GM18861 (cell line): Measurements from ENCODE around the gene PITX1.
"Not testable (repeated sequence)": the region's sequence is repeated elsewhere in the genome, so short reads cannot be mapped to it uniquely, and the experiment has no call there.

Experiments used
- ATAC-seq: cut with Tn5 transposase; IDR thresholded peaks from one replicate; pipeline ENCODE4 v1.9.1; 2021; ENCODE audit not compliant: unreplicated experiment

PITX1 gene

DNA sequence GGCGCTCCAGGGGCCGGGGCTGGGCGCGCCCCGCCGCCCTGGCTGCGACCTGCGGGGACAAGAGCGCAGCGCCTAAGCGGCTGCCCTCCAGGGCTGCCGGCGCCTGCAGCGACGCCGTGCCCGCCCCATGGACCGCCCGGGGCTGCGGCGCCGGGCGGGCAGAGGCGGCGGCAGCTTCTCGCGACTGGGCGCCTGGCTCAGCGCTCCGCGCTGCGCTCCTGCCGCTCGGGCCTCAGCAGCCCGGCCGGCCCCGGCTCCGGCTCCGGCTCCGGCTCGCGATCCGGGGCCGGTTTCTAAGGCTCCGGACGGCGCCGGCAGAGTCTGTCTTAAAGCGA, at the start of gene PITX1:
Gene PITX1, minus strand, starts transcription at position 328 of the 335 bp plus-strand sequence. CDS start 347 bp downstream, outside the sequence.
- no peak for ATAC-seq

DNA sequence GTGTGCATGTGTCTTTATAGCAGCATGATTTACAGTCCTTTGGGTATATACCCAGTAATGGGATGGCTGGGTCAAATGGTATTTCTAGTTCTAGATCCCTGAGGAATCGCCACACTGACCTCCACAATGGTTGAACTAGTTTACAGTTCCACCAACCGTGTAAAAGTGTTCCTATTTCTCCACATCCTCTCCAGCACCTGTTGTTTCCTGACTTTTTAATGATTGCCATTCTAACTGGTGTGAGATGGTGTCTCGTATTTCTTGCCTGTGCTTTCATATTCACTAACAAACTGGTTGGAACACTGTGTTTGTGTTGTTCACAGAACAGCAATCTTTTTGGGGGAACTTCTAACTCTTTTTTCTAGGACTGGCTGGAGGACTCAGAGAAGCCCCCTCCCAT, 49.3 kb upstream of the PITX1 start:
- ATAC-seq = not testable (repeated sequence)

DNA sequence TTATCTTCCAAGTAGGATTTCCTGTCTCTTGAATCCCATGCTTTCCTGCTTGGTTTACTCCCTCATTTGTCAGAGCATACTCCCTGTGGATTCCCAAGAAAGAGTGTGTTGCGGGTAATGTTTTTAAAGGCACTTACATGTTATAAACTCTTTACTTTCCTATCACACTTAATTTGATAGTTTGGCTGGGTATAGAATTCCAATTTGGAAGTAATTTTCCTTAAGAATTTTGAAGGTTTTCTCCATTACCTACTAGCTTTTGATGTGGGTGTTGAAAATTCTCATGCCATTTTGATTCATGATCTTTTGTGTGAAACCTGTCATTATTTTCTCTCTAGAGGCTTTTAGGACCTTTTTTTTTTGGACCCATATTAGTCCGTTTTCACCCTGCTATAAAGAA, 47.2 kb upstream of the PITX1 start:
- ATAC-seq = no peak

DNA sequence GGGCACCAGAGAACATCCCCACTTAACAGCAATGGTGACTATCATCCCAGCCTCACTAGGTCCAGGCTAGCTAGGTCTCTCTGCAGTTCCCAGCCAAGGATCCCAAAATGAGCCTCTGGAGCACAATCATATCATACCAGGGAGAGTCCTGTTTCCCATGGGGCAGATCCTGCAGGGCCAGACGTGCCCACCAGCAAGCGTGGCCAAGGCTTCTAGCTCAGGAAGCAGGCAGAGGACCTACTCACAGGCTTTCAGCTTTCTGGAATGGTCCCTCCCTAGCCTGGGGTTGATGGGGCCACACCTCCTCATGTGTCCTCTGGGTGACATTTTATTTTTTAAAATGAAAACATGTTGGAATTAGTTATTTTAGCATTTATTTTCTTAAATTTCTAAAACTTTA, 45.7 kb upstream of the PITX1 start:
- no peak for ATAC-seq

DNA sequence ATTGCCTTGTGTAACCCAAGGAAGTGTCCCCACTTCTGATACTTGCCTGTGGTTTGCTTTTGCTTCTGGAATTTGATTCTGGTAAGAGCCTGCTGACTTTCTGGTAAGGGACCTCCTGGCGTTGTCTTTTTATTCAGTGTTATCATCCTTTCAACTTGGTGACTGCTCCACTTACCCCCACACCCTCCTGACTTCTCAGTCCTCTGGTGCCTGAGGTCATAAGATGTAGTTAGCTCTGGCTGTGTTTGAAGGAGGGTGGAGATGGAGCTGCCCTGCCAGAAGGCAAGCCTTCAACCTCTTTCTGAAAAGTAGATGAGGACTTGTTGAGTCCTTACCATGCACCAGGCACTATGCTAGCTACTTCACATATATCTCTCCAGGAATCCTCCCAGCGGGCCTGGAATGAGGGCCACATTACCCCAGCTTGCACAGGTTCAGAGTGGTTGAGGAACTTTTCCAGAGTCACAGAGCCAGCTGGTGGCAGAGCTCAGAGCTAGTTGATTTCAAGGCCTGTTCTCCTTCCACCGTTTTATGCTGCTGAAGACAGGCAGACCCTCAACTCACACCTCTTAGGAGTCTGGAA, 45.2 kb upstream of the PITX1 start:
- ATAC-seq = no peak

DNA sequence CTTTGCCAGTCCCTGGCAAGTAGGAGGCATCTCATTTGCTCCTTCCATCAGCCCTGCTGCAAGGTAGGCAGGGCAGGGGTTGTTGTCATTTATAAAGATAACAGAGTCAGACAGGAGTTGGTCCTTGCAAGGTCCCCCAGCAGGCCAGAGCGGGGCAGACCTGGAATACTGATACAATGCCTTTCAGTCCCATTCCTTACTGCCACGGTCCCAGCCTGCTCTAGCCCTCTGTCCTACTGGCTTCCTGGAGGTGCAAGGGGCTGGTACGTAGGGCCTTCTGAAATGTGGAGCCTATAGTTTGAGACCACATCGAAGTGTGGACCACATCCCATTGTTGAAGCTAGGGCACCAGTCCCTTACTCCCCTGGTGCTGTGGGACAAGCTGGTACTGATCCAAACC, 42.8 kb upstream of the PITX1 start:
- ATAC-seq = no peak

DNA sequence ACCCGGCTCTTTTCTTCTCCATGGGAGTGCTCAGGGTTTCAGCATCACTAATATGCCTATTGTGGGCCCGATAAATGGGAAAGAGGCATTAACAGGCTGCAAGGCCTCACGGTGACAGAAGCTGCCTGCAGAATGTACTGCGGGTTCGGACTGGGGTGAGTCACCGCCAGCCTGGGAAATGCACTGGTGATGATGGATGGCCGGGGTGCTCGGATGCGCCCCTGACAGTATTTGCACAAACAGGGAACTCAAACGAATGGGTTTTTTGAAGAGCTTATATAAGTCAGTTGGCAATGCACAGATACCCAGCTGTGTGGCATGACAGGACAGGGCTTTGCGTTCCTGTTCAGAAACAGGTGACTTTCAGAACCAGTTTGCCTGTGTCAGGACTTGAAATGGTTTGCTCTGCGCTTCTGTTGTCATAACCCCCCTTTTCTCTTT, 42.0 kb upstream of the PITX1 start:
- no peak for ATAC-seq

DNA sequence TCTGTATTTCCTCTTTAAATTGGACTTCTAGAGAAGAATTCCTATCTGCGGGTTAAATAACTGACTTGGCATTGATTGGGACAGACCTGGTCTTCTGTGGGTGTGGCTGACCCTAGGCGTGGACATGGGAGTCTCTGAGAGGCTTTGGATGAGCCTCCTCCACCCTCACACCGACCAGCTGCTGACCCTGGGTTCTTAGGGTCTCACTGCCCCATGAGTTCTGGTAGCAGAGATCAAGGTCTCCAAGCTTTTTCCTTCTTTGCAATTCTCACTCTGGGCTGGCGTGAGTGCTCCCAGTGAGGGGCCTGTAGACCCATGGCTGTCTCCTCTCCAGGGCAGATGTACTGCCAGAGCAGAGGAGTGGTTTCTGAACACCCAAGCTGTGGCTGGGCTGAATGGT, 41.6 kb upstream of the PITX1 start:
- ATAC-seq = no peak

DNA sequence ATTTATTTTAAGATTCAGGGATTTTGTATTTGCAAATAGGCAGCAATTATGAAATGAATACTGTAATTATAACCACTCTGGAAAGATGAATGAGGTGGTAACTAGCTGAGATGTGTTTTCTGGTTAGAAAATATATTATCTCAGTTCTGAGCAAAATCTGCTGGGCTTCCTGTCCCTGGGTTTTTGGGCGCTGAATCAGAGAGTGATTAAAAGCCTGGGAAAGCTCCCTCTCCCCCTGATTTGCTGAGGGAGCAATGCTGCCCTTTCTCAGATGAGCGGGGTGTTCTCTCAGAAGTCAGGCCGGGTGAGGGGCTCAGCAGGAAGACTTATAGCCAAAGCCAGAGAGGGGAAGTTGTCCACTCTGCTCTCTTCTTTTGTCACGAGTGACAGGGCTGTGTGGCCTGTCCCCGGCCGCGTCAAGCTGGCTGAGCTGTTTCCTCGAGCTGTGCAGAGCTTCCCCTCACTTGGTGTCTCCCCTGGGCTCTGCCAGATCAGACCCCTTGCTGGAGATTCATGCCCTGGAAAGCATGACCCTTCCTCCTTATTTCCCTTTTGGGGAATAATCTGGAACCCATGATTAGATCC, 39.8 kb upstream of the PITX1 start:
- no peak for ATAC-seq

DNA sequence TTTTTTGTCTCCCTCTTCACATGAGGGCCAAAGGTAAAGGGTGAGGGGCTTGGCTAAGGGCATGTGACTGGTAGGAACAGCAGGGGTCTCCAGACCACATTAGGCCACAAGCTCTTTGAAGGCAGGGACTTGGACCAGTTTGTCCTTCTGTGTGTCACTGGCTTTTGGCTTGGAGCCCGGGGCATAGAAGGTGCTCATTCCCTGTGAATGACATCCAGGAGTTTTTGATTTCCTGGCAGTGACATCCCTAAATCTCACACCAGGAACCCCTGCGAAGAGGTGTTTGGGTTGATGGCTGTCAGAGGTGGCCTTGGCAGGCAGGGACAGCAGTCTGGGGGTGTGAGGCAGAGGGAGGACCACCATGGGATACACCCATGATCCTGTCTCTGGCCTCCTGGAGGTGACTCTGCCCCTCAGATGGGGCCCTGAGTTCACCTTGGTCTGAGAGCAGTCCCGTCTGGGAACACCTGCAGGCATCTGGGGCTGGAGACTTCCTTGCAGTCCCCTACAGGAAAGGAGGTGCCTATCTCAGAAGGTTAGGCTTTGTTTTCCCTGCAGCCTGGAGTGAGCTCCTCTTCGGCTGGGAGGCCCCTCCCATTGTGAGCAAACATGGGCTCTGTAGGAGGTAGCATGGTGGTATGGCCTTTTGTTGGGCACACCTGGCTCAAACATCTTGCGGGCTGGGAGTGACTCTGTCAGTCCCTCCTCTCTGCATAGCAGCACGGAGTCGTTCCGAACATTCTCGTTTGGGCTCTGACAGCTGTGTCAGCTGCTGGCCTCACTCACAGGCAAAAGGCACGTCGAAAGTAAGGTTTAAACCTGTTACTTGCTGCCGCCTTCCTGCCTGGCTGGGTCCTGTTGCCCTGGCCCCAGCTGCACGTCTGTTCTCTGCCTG, 38.6 kb upstream of the PITX1 start:
- no peak for ATAC-seq

DNA sequence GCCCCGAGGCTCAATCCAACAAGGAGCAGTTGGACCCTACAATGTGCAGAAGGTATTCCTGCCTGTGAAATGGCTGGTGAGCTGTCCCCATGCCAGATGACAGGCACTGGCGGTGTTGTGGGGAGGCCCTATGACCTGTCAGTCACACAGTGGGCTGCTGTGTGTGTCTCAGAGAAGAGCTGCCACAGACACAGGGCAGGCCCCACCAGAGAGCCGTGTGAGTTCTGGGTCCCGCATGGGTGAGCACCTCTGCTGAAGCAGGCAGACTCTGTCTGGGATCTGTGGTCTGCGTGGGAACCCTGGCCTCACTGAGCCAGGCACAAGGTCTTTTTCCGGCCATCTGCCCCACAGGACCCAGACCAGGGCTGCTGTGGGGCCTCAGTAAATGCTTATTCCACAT, 37.3 kb upstream of the PITX1 start:
- no peak for ATAC-seq

DNA sequence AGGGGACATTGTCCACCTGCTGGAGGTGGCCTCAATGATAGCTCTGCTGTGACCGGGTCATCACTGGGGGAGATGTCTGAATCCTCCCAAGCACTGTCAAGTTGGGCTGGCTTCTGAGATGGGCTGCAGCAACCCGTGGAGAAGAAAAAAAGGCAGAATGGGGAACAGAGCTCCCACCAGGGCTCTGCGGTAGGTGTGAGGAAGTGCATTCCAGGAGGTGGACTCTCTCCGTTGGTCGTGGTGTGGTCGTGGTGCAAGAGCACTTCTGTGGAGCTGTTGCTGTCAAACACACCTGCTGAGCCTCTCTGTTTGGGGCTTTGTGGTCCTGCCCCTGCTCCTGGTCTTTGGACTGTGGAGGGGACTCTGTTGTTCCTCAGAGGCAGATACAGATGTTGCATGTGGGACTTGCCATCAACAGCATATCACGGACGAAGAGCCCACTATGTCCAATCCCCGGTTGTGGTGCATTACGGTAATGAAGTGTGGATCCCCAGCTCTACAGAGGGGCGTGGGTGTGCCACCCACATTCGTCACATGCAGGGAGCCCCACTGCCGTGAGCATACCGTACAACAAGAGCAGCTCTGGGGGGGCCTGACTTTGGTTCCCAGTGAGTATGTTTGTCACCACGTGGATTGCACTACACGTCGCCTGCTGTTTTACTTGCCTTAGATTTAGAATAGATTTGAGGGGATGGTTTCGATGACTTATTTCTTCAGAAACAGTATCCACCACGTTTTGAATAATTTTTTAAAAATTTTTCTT, 36.0 kb upstream of the PITX1 start:
- no peak for ATAC-seq

DNA sequence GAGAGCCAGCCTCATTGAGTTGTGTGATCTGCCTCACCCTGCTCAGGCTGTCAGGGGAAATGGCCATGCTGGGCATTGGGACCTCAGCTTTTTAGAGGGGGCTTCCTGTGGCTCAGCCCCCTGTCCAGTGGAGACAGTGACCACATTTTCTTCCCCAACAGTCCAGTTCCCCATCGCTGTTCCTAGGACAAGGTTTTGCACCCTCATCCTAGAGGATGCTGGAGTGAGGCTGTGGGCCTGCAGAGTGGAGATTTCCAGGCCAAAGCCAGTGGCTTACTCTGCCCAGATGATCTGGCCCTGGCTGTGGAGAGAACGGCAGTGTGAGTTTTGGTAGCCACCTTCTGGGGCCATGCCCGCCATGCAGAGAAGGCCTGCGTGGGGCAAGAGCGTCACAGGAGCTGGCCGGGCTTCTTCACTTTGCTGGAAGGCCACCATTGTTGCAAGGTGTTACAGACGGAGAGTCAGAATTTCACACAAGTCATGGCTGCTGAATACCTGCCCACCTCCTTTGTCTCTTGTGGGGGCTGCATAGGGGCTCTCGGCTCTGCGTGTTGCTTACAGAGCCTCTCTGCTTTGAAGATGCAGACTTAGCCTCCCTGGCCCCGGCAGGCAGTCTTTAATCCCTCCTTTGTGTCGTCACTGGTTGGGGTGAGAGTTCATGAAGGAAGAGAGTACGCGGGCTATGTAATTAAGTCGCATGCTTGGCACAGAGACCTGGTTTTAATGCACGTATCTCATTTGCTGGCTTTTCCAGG, 35.2 kb upstream of the PITX1 start:
- ATAC-seq = no peak

DNA sequence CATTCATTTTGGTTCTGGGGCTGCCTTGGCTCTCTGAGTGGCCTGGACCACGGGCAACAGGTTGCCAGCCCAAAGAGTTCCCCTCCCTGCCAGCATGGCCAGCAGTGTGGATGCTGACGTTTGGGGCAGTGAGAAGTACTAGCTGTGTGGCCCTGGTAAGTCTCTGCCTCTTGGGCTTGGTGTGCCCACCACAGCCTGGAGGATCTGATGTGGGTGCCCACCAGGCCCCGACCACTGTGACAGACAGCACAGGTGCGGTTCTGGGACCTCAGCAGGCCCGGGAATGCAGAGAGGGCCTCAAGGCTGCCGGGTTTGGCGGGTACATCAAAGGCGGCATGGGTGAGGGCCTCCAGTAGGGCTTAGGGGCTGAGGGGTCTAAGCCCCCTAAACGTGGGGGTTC, 33.6 kb upstream of the PITX1 start:
- ATAC-seq = no peak

DNA sequence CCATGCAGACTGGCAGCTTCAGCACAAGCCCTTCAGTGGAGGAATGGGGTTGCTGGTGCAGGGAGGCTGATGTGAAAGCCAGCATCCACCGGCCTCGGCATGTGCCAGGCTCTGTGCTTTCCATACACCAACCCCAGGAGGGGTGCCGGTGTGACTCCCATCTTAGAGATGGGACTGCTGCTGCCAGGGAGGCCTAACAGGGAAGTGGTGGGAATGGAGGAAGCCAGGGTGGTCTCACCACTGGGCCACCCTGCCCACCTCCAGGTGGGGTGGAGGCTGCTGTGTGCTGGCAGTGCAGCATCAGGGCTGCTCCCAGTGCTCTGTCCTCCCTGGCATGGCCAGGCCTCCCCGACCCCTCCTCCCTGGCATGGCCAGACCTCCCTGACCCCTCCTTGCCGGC, 32.8 kb upstream of the PITX1 start:
- no peak for ATAC-seq

DNA sequence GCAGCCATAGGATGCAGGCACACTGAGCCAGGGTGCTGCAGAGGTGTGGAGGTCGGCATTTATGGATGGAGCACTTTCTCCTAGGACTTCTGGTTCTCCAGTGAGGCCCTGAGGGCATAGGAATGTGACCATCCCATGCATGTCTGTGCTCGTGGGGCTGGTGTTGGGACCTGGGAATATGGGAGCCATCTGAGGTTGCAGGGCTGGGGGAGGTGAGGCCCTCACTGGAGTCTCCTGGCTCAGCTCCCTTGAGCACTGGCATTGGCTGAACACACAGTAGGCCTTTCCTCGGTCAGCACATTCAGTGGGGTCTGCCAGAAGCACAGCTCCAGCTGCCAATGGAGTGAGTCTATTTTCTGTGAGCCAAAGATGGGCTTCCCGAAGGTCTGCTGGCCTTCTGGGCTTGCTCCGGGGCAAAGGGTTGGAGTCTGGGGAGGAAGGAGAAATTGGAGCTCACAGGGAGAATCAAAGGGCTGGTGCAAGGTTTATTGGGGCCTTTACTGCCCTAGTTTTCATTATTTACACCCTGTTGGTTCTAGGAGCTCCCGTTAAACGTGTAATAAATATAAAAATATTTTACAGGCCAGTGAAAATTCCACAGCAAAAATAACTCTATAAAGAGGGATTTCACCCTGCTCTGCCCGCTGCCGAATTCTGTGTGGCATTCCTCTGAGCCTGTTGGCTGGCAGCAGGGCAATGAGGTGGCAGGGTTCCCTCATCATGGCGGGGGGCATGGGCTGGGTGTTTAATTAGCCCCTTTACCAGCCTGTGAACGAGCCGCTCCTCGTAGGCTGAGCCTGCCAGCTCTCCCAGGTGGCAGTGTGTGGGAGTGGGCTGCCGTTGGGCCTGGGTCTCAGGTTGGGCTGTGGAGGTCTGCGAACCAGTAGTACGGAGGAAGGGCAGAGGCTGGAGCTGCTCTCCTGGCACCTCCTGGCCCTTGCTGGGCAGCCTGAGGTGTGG, 31.6 kb upstream of the PITX1 start:
- no peak for ATAC-seq

DNA sequence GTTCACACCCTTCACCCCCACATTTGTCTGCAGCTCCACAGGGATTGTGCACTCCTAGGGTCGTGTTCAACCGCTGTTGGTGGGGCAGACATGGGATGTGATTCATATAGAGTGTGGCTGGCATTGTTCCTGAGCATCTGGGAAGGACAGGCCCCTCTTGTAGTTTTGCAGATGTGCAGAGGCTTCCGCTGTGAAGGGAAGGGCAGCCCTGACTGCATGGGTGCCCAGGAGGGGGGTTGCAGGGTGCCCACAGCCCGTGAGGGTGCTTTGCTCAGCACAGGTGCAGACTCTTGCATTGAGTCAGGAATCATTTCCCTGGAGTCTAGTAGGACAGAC, 30.2 kb upstream of the PITX1 start:
- no peak for ATAC-seq

DNA sequence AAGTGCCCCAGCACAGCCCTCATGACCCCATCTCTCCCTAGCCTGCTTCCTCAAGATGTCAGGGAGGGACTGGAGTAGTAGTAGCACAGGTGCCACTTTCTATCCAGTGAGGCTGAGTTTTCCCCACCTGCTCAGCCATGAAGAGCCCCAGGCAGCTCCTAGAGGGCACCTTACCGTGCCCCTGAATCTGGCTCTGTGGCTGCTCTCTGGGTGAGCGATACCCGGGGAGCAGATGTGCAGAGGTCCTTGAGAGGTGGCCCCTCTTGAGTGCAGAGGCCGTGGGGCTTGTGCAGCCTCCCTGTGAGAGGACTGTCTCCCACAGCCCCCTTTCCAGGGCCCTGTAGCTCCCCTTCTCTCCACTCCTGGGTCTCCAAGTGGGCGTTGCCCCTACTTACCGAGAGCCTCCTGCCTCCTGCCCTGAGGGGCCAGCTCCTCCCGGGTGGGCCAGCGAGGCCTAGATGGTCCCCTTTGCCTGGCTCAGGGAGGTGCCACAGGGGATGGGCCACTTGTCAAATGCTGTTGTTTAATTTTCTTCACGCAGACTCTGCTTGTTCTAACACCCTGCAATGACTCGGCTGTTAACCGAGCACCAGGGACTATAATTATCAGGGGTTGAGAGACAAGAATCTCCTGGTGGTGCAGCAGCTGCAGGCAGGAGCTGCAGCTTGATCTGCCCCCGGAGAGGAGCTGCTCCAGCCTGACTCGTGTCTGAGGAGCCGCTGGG, 29.6 kb upstream of the PITX1 start:
- no peak for ATAC-seq

DNA sequence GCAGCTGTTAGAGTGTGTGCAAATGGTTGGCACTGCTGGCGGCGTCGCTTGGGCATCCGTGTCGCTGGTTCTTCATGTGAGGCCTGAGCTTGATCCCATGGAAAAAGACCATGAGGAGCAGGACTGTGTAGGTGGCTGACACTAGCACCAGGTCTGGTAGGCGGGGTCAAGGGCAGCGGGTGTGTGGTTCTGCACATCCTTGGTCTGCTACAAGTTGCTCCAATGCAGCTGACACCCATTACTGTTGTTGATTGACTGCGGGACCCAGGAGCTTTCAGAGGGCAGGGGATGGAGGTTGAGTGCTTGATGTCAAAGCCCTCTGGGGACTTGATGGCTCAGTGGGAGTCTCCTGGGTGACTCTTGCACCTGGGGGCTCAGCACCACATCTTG, 29.0 kb upstream of the PITX1 start:
- ATAC-seq = no peak
